ENCODE data around the gene CFAP206. TPM values are rescaled to one million over a fixed set of nuclear protein-coding genes. Genes with fewer than 3 reads are reported as not detected.
"Not testable (repeated sequence)": the region's sequence is repeated elsewhere in the genome, so short reads cannot be mapped to it uniquely, and the experiment has no call there.

Gene CFAP206
- total and polyA plus RNA-seq, 2 donors = 0.24 to 1.3 TPM

DNA sequence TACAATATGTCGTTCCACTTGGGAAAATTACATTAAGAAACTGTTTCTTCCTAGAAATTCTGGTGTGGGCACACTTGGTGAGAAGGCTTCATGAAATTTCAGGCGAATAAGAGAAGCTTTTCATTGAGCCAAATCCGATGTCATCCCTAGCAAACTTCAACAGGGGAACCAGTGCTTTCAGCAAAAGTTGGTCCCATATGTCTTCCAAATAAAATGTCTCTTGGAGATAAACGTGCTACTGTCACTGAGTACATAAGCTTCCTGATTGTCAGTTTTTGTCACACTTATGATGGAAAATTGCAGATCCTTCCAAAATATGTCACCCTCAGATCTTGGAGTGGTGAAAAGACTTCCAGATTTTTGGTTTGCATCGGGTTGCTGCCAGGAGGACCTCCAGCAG, 33.9 kb downstream of the CFAP206 start:
- Histone ChIP-seq H3K4me3 (ENCODE audit: low read depth, low read length) (no peak overlapping the region), H3K27ac (ENCODE audit: low read depth) (no peak overlapping the region), H3K36me3 (ENCODE audit: insufficient read depth) (no peaks in the 10 kb centered on the region), H3K4me1 (ENCODE audit: insufficient read depth) (no peaks in the 10 kb centered on the region)
- no peak for DNase-seq (ENCODE audit: extremely low spot score)
- WGBS = 81% methylated on average over 5 of the region's 5 CpGs

DNA sequence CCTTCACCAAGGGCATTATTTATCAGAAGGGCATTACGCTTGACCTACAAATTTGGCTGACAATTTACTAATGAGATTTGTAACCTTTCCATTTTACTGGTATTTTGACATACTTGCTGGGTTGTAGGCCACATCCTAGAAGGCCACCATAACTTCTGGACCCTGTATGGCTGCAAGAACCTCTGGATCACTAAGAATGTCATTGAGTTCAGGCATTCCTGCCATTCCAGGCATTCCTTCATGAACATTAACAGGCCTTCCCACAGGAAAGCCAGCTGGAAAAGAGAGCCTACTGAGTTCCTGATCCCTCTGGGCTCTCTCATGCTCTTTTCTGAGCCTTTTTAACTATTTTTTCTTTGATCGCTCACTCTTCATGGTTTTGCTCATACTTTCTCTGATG, 36.6 kb downstream of the CFAP206 start:
- Histone ChIP-seq H3K27ac (ENCODE audit: low read depth) (no peak overlapping the region), H3K4me3 (ENCODE audit: low read depth, low read length) (no peak overlapping the region), H3K36me3 (ENCODE audit: insufficient read depth) (no peaks in the 10 kb centered on the region), H3K4me1 (ENCODE audit: insufficient read depth) (no peaks in the 10 kb centered on the region)
- WGBS = 95% methylated on average over 2 of the region's 2 CpGs
- no peak for DNase-seq (ENCODE audit: extremely low spot score)

DNA sequence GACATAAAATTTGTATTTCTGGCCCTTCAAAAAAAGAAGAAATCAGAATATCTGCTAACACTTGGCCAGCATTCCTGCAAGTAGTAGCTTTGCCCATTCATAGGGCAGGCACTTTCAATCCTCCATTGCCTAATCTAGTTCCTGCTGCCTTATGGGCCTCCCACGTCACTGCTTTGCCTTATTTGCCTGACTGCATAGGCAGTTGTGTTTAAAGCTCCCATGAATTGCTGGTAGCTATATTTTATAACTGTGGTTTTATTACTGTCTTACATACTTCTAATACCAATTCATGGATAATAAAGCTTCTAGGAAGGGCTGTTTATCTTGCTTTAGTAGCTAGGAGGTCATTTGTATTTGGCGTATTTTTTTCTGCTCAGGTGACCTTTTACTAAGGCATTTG, 57.3 kb downstream of the CFAP206 start:
- H3K36me3 ChIP-seq (ENCODE audit: insufficient read depth) = no peaks in the 10 kb centered on the region
- H3K4me1 ChIP-seq (ENCODE audit: insufficient read depth) = no peaks in the 10 kb centered on the region
- DNase-seq (ENCODE audit: extremely low spot score) = no peak
- H3K27ac ChIP-seq (ENCODE audit: low read depth) = no peak overlapping the region
- no peak overlapping the region for H3K4me3 ChIP-seq (ENCODE audit: low read depth, low read length)
- WGBS = 64% methylated on average over 2 of the region's 2 CpGs

GRCh38 chr6:87472525-87473418, 65.0 kb downstream of the CFAP206 start, which contains the start of gene SLC35A1:
Gene SLC35A1 (plus strand): TSS chr6:87472974. CDS start chr6:87473004, 30 bp downstream.
- peak; percentile 54 for DNase-seq (ENCODE audit: extremely low spot score)
- Histone ChIP-seq H3K4me1 (ENCODE audit: insufficient read depth) (no peaks in the 10 kb centered on the region), H3K36me3 (ENCODE audit: insufficient read depth) (no peaks in the 10 kb centered on the region), H3K4me3 (ENCODE audit: low read depth, low read length) (peak within 1 kb of the TSS; percentile 70), H3K27ac (ENCODE audit: low read depth) (peak within 1 kb of the TSS; percentile 85)
- WGBS = under 1% methylated on average over 70 of the region's 70 CpGs

GRCh38 chr6:87473419-87473903, 65.7 kb downstream of the CFAP206 start:
- peak; percentile 15 for DNase-seq (ENCODE audit: extremely low spot score)
- peak overlapping the region; percentile 85 for H3K27ac ChIP-seq (ENCODE audit: low read depth)
- no peaks in the 10 kb centered on the region for H3K4me1 ChIP-seq (ENCODE audit: insufficient read depth)
- WGBS = 1% methylated on average over 15 of the region's 15 CpGs
- no peaks in the 10 kb centered on the region for H3K36me3 ChIP-seq (ENCODE audit: insufficient read depth)
- H3K4me3 ChIP-seq (ENCODE audit: low read depth, low read length) = peak overlapping the region; percentile 70

DNA sequence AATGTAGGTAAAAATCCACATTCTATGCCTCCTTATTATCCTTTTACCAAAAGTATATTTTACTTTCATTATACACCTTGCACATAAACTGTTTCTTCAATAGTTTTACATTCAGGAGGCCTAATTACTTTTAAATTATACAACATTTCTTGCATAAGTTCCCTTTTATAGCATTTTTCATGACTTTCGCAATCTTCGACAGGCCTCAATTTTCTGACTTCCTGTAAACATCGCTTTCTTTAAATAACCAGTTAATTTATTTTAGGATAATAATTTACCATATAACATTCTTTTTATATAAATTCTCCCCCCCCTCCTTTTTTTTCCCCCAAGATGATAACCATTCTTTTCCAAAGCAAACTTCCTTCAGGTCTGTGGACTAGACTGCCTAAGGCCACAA, 74.2 kb downstream of the CFAP206 start:
- DNase-seq (ENCODE audit: extremely low spot score) = no peak
- 88% methylated on average over 3 of the region's 3 CpGs for WGBS
- Histone ChIP-seq H3K4me1 (ENCODE audit: insufficient read depth) (no peaks in the 10 kb centered on the region), H3K36me3 (ENCODE audit: insufficient read depth) (no peaks in the 10 kb centered on the region), H3K4me3 (ENCODE audit: low read depth, low read length) (no peak overlapping the region), H3K27ac (ENCODE audit: low read depth) (no peak overlapping the region)

DNA sequence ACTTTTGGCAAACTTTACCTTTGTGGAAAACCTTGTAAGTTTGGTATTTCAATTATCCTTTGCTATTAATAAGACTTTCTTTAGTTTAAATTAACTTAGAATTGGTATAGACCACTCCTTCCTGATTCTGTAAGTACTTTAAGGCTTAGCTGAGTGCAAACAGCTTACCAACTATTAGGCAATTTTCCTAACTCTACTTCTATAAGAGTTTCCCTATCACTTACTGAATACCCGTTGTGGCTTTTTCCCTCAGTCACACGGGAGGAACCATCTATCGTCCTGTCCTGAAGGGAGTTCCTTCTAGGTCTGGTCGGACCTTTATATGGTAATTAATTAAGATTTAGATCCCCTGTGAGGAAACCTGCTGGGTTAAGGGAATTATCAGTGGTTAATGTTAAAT, 74.6 kb downstream of the CFAP206 start:
- Histone ChIP-seq H3K27ac (ENCODE audit: low read depth) (no peak overlapping the region), H3K4me3 (ENCODE audit: low read depth, low read length) (no peak overlapping the region), H3K4me1 (ENCODE audit: insufficient read depth) (no peaks in the 10 kb centered on the region), H3K36me3 (ENCODE audit: insufficient read depth) (no peaks in the 10 kb centered on the region)
- DNase-seq (ENCODE audit: extremely low spot score) = no peak
- 80% methylated on average over 4 of the region's 4 CpGs for WGBS

DNA sequence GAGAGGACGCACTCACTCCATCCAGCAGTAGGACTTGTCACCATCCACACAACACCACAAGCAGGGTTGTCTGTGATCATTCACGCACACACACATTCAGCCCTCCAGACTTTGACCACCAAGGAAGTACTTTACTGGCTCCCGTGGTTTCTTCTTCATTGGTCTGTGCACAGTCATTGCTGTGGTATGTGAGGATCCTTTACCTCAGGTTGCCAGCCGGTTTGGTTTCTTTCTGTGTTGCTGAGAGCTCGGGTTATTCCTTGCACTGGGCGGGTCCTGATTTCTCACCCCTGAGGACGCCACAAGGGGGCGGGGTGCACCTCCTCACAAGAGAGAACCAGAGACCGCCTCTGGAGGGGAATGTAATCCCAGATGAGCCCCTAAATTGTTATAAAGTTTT, 76.2 kb downstream of the CFAP206 start:
- no peaks in the 10 kb centered on the region for H3K36me3 ChIP-seq (ENCODE audit: insufficient read depth)
- no peak overlapping the region for H3K27ac ChIP-seq (ENCODE audit: low read depth)
- 70% methylated on average over 9 of the region's 9 CpGs for WGBS
- no peaks in the 10 kb centered on the region for H3K4me1 ChIP-seq (ENCODE audit: insufficient read depth)
- no peak for DNase-seq (ENCODE audit: extremely low spot score)
- no peak overlapping the region for H3K4me3 ChIP-seq (ENCODE audit: low read depth, low read length)

DNA sequence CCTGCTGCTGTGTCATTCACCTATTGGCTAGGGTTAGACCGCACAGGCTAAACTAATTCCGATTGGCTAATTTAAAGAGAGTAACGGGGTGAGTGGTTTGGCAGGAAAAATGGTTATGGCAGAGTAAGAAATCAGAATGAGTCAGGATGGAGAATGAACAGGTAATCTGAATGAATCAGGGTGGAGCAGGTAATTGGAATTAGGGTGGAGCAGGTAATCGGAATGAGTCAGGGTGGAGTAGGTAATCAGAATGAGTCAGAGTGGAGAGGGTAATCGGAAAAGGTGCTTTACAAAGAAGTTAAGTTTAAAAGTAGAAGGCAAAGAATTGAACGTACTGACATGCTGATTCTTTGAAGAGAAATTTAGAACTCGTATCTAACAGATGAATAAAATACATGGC, 76.7 kb downstream of the CFAP206 start:
- no peaks in the 10 kb centered on the region for H3K36me3 ChIP-seq (ENCODE audit: insufficient read depth)
- H3K27ac ChIP-seq (ENCODE audit: low read depth) = no peak overlapping the region
- no peak for DNase-seq (ENCODE audit: extremely low spot score)
- no peaks in the 10 kb centered on the region for H3K4me1 ChIP-seq (ENCODE audit: insufficient read depth)
- no peak overlapping the region for H3K4me3 ChIP-seq (ENCODE audit: low read depth, low read length)
- WGBS = 92% methylated on average over 7 of the region's 7 CpGs

GRCh38 chr6:87487555-87487954, 79.8 kb downstream of the CFAP206 start:
- 77% methylated on average over 4 of the region's 4 CpGs for WGBS
- DNase-seq (ENCODE audit: extremely low spot score) = no peak

DNA sequence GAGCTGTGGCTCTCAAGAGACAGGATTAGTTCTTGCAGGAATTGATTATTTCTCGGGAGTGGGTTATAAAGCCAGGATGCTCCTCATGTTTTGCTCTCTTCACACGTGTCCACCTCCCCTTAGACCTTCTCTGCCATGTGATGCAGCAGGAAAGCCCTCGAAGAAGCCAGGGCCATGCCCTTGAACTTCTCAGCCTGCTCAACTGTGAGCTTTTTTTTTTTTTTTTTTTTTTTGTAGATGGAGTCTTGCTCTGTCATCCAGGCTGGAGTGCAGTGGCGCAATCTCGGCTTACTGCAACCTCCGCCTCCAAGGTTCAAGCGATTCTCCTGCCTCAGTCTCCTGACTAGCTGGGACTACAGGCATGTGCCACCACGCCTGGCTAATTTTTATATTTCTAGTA, 81.6 kb downstream of the CFAP206 start:
- WGBS = 92% methylated on average over 8 of the region's 8 CpGs
- H3K36me3 ChIP-seq (ENCODE audit: insufficient read depth); DNase-seq (ENCODE audit: extremely low spot score): not testable (repeated sequence)

More at GRCh38 chr6:87487555-87487954, 79.8 kb downstream of the CFAP206 start:
- H3K4me1 ChIP-seq (ENCODE audit: insufficient read depth) = no peaks in the 10 kb centered on the region
- no peak overlapping the region for H3K27ac ChIP-seq (ENCODE audit: low read depth)
- H3K4me3 ChIP-seq (ENCODE audit: low read depth, low read length) = no peak overlapping the region
- peaks cover 1% of the 10 kb centered on the region for H3K36me3 ChIP-seq (ENCODE audit: insufficient read depth)

GRCh38 chr6:87494761-87495422, 87.1 kb downstream of the CFAP206 start:
- H3K27ac ChIP-seq (ENCODE audit: low read depth) = no peak overlapping the region
- H3K4me1 ChIP-seq (ENCODE audit: insufficient read depth) = no peaks in the 10 kb centered on the region
- WGBS = 94% methylated on average over 8 of the region's 8 CpGs
- no peak for DNase-seq (ENCODE audit: extremely low spot score)
- no peak overlapping the region for H3K4me3 ChIP-seq (ENCODE audit: low read depth, low read length)
- H3K36me3 ChIP-seq (ENCODE audit: insufficient read depth) = peaks cover 1% of the 10 kb centered on the region

More for the DNA sequence above, 81.6 kb downstream of the CFAP206 start:
- not testable (repeated sequence) for H3K27ac ChIP-seq (ENCODE audit: low read depth); H3K4me3 ChIP-seq (ENCODE audit: low read depth, low read length); H3K4me1 ChIP-seq (ENCODE audit: insufficient read depth)

DNA sequence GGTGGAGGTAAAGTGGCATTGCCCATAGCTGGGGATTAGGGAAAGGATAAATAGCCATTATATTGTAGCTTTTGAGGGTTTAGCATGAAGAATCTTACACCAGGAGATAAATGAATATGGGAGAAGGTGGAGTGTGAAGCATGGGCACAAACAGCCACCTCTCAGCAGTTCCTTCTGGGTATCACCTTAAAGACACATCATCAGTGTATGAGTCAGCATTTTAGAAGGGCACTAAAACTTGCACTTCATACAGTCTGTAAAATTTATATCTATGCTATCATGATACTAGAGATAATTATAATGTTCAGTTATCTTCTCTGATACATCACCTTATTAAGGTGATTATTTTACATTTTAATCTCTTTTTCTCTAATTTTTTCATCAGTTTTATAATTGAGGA, 90.3 kb downstream of the CFAP206 start:
- H3K4me3 ChIP-seq (ENCODE audit: low read depth, low read length) = no peak overlapping the region
- H3K36me3 ChIP-seq (ENCODE audit: insufficient read depth) = peaks cover 1% of the 10 kb centered on the region
- DNase-seq (ENCODE audit: extremely low spot score) = no peak
- no peak overlapping the region for H3K27ac ChIP-seq (ENCODE audit: low read depth)
- no peaks in the 10 kb centered on the region for H3K4me1 ChIP-seq (ENCODE audit: insufficient read depth)

Data from urinary bladder (tissue), 4 donors.